Endothelial cell (in vitro differentiated cells): ENCODE results near the gene ZDHHC3. TPM values are rescaled to one million over a fixed set of nuclear protein-coding genes. Genes with fewer than 3 reads are reported as not detected.

Source experiments
- DNase-seq: peaks from one replicate; pipeline ENCODE4 v3.0.0; 2021; ENCODE audit warnings: low spot score
- H3K27ac Mint-ChIP-seq: one replicate; pipeline ENCODE4 v1.8.0; 2021; ENCODE audit warnings: mixed read lengths, inconsistent platforms; ENCODE audit not compliant: unreplicated experiment
- H3K27me3 Mint-ChIP-seq: one replicate; pipeline ENCODE4 v1.8.0; 2021; ENCODE audit warnings: mild to moderate bottlenecking, moderate library complexity, mixed read lengths, inconsistent platforms; ENCODE audit not compliant: unreplicated experiment
- H3K36me3 Mint-ChIP-seq: one replicate; pipeline ENCODE4 v1.8.0; 2021; ENCODE audit warnings: mild to moderate bottlenecking, low read depth, mixed read lengths, inconsistent platforms; ENCODE audit not compliant: unreplicated experiment
- H3K4me1 Mint-ChIP-seq: one replicate; pipeline ENCODE4 v1.8.0; 2021; ENCODE audit warnings: mild to moderate bottlenecking, mixed read lengths, inconsistent platforms; ENCODE audit not compliant: unreplicated experiment
- H3K4me3 Mint-ChIP-seq: one replicate; pipeline ENCODE4 v1.8.0; 2021; ENCODE audit warnings: mild to moderate bottlenecking, mixed read lengths, inconsistent platforms; ENCODE audit not compliant: unreplicated experiment
- H3K9me3 Mint-ChIP-seq: one replicate; pipeline ENCODE4 v1.8.0; 2021; ENCODE audit warnings: mixed read lengths, inconsistent platforms; ENCODE audit not compliant: unreplicated experiment
- total RNA-seq: library from RNA; stranded (reverse); fragmentation: NEBNext Ultra II Directional; extraction: Animal tissue kit (Norgen Biotek cat#: 25700); gene quantifications from one replicate; pipeline ENCODE4 v1.2.1, GENCODE V29; 2021; ENCODE audit not compliant: unreplicated experiment
- TF ChIP-seq, protein P1 (sequence below): fragments of 200-600 bp; sonication (generic); IDR thresholded peaks from one replicate; pipeline ENCODE4 v1.5.0; 2021; ENCODE audit warnings: antibody characterized with exemption; ENCODE audit not compliant: unreplicated experiment

The ZDHHC3 gene
- total RNA-seq, 1 donor from 2014 or later = 135 TPM

DNA sequence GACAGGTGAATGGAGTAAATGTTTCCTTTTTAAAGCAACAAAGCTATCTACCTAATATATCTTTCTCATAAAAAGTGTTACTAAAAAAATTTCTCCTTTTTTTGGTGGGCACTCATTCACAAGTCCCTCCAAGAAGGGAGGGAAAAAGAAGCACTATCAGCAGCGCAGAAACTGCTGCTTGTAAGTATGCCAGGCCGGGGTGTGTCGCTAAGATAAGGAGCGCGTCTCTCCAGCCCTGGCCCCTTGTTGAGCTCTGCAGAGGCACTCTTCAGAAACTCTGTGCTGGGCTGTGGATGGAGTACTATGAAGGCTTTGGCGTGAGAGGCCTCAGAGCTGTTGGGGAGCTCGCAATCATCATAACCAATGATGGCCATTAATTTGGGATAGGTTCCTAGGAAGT, 49.1 kb downstream of the ZDHHC3 start:
- Mint-ChIP-seq H3K4me3 (peak overlapping the region; percentile 16), H3K4me1 (peaks cover 37% of the 10 kb centered on the region), H3K36me3 (peaks cover 50% of the 10 kb centered on the region), H3K27me3 (peaks cover 8% of the 10 kb centered on the region), H3K9me3 (no peaks in the 10 kb centered on the region), H3K27ac (no peak overlapping the region)
- TF ChIP-seq, protein P1, sequence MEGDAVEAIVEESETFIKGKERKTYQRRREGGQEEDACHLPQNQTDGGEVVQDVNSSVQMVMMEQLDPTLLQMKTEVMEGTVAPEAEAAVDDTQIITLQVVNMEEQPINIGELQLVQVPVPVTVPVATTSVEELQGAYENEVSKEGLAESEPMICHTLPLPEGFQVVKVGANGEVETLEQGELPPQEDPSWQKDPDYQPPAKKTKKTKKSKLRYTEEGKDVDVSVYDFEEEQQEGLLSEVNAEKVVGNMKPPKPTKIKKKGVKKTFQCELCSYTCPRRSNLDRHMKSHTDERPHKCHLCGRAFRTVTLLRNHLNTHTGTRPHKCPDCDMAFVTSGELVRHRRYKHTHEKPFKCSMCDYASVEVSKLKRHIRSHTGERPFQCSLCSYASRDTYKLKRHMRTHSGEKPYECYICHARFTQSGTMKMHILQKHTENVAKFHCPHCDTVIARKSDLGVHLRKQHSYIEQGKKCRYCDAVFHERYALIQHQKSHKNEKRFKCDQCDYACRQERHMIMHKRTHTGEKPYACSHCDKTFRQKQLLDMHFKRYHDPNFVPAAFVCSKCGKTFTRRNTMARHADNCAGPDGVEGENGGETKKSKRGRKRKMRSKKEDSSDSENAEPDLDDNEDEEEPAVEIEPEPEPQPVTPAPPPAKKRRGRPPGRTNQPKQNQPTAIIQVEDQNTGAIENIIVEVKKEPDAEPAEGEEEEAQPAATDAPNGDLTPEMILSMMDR = no peak
- DNase-seq = no peak

DNA sequence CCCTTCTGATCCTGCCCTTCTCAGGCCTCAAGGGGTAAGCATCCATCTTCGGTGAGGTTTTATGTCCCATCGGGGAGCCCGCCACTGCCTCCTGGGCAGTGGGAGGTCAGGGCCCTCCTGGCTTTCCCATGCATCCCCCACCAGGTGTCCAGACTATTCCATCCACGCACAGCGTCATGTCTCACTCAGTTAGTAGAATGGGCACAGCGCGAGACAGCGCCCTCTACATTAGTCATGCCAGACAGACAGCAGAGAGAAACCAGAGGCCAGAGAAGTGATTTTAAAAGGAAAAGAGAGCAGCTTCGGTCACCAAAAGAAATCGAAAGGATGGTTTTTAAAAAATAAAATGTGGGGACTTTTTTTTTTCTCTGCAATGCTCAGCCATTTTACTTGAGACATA, 49.8 kb downstream of the ZDHHC3 start:
- no peak overlapping the region for H3K4me3 Mint-ChIP-seq
- peaks cover 46% of the 10 kb centered on the region for H3K36me3 Mint-ChIP-seq
- TF ChIP-seq, protein P1 = no peak
- H3K9me3 Mint-ChIP-seq = no peaks in the 10 kb centered on the region
- H3K4me1 Mint-ChIP-seq = peaks cover 32% of the 10 kb centered on the region
- DNase-seq = no peak
- H3K27ac Mint-ChIP-seq = no peak overlapping the region
- peaks cover 8% of the 10 kb centered on the region for H3K27me3 Mint-ChIP-seq

DNA sequence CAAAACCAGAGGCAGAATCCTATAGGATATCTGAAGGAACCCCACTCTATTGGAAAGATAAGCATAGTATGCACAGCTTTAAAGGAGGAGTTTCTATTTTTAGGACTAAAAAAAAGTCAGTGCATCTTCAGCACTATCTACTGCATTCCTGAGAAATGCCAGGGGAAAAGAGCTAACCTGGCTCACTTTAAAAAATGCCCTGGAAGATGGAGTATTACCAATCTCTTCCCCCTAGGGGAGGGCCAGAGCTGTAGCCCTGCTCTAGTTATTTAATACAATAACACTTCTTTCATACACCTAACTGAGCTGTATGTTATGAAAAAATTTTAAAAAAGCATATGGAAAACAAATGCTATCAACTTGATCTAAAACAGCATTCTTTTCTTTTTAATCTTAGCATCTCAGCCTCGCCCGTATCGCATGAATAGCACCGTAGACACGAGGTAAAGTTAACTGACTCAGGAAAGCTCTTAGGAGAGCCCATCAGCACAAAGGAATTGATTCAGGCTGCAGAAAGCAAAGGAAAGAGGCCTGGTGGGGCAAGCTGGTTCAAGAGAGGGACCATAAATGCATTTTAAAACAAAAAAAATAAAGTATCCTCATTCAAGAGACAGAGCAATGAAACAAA, 51.4 kb downstream of the ZDHHC3 start:
- DNase-seq = no peak
- Mint-ChIP-seq H3K9me3 (no peaks in the 10 kb centered on the region), H3K27ac (no peak overlapping the region), H3K4me3 (no peak overlapping the region), H3K27me3 (peaks cover 10% of the 10 kb centered on the region), H3K36me3 (peaks cover 37% of the 10 kb centered on the region), H3K4me1 (peaks cover 23% of the 10 kb centered on the region)
- TF ChIP-seq, protein P1 = no peak

DNA sequence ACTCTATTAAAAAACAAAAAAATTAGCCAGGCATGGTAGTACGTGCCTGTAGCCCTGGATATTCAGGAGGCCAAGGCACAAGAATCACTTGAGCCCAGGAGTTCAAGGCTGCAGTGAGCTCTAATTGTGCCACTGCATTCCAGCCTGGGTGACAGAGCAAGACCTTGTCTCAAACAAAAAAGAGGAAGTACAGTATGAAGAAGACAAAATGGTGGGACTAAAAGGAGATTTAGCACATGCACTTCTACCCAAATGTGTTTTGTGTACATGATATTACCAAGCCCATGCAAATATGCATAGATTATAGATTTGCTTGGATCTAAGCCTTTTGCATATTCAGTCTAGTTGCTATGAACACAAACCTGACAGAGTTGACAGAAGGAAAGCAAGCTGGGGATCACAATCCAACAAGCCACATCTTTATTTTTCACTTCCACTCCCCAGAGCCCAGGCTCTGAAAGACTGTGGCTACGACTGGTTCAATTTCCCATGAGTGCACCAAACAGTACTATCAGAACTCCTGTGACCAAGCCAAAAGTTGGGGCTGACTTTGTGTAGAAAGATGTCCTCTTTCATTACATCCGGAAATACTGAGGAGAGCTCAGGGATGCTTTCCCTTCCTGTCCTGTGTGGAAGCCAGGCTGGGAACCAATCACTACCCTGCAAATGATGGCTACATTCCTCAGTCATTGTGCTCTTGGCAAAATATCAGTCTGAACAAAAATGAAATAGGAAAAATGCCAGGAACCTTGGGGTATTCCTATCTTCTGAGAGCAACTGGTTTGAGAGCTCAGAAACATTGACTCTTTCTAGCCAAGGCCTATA, 52.1 kb downstream of the ZDHHC3 start:
- Mint-ChIP-seq H3K27me3 (peaks cover 10% of the 10 kb centered on the region), H3K4me1 (peaks cover 23% of the 10 kb centered on the region), H3K4me3 (no peak overlapping the region), H3K36me3 (peaks cover 37% of the 10 kb centered on the region), H3K9me3 (no peaks in the 10 kb centered on the region), H3K27ac (no peak overlapping the region)
- TF ChIP-seq, protein P1 = no peak
- no peak for DNase-seq

DNA sequence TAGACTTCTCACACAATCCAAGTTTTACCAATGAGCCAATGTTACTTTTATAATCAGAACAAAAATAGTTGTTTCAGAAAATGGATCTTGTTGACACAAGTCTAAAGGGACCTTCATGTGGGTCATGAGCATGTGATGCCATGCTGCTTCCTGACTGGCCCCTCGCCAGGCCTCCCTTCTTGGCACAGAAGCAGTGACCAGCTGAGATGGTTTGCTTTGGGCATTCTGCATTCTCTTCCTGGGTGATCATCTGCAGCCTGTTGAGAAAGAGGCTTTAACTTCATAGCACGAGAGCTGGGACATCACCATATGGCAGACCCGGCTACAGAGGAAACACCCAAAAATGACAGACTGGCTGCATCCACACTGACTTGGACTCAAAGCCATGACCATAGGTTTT, 55.9 kb downstream of the ZDHHC3 start:
- H3K4me1 Mint-ChIP-seq = peaks cover 15% of the 10 kb centered on the region
- H3K27me3 Mint-ChIP-seq = peaks cover 8% of the 10 kb centered on the region
- DNase-seq = no peak
- TF ChIP-seq, protein P1 = no peak
- H3K9me3 Mint-ChIP-seq = no peaks in the 10 kb centered on the region
- H3K36me3 Mint-ChIP-seq = peaks cover 17% of the 10 kb centered on the region
- H3K27ac Mint-ChIP-seq = no peak overlapping the region
- no peak overlapping the region for H3K4me3 Mint-ChIP-seq
